Fibroblast of the conjunctiva (primary cell): ENCODE results near the gene SRSF3.
"Not testable (repeated sequence)": the region's sequence is repeated elsewhere in the genome, so short reads cannot be mapped to it uniquely, and the experiment has no call there.

Experiments used
- DNase-seq: peaks from one replicate; pipeline ENCODE4 v3.0.0-alpha.2; 2010; ENCODE audit warnings: low read depth

The SRSF3 gene

GRCh38 chr6:36594029-36594815, at the start of gene SRSF3:
TSS of gene SRSF3 (plus strand) at chr6:36594362. CDS start at chr6:36596763, 2,401 bp downstream.
- DNase-seq, result peak; percentile 97

DNA sequence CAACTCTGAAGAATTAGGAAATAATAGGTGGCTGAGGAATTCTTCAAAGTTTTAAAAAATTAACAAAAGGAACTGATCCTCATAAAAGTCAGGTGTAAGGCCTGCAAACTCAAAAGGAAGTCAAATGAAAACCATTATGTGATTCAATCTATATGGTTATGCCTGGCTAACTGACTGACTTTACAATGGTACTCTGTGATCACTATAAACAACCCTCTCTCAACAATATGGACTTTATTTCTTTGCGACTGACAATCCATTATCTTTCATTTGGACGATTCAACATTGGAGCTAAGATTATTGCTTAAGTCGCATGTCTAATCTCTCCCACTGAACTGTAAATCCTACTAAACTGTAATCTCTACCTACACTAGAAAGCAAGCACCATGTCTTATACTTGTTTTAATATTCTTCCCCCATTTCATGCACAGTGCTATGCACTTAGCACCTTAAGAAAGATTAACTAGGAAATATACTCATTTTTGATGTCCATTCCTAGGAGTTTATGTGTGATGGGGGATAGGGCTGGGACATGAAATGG, 48.3 kb upstream of the SRSF3 start:
- no peak for DNase-seq

- no peak for DNase-seq
Observed at GRCh38 chr6:36546308-36546919, 47.7 kb upstream of the SRSF3 start.

- DNase-seq, result peak; percentile 85
Observed at GRCh38 chr6:36546920-36547645, 47.1 kb upstream of the SRSF3 start, which contains the start of gene STK38. TSS of gene STK38 (minus strand) at chr6:36547479. CDS start at chr6:36540202, 7,277 bp downstream.

DNA sequence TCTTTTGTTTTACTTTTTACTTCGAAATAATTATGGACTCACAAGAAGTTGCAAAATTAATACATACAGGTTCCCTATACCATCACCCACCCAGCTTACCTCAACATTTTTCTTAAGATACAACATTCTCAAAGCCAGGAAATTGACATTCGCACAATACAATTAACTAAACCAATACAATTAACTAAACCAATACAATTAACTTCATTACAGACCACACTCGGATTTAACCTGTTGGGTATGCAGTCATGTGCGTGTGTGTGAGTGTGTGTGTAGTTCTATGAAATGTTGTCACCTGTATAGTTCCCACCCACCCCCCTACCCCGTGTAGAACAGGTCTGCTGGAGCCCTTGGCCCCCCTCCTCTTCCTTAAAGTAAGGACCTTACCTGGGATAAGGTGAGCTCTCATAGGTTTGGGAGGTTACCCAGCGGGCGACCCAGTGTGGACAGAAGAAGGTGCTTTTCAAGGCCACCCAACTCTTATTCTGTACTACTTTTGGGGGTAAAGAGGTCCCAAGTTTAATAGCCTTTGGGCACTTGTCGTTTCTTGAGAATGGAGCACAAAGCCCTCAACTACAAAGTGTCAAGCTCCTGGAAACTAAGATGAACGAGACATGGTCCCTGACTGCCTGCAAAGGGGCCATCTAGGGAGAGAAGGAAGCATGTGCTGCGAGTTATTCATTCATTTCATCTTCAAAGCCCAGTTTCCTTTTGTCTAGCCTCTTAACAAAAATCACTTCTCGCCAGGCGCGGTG, 46.3 kb upstream of the SRSF3 start:
- no peak for DNase-seq

GRCh38 chr6:36548401-36548743, 45.8 kb upstream of the SRSF3 start:
- DNase-seq, result no peak

DNA sequence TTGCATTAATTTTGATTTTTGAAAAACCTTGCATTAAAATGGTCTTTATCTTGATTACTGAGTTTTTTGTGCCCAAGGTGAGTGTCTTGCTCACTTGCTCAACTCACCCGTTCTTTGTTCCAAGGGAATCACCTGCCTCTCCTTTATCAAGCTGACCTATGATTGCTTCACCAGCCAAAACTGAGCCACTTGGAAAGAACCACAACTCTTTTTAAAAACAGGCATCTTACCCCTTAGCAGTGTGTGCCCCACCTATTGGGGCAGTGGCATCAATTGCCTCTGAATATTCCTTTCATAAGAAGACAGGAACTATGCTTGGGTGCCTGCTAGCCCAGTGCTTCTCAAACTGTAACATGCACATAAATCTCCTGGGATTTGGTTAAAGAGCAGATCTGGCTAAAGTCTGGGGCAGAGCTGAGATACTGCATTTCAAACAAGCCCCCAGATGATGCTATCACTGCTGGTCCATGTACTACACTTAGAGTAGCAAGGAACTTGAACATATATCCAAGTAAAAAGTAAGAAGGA, 43.6 kb upstream of the SRSF3 start:
- no peak for DNase-seq

GRCh38 chr6:36555750-36556252, 38.4 kb upstream of the SRSF3 start:
- no peak for DNase-seq

GRCh38 chr6:36556281-36556680, 37.9 kb upstream of the SRSF3 start:
- no peak for DNase-seq

- no peak for DNase-seq
Observed at GRCh38 chr6:36559011-36559793, 35.0 kb upstream of the SRSF3 start.

- DNase-seq, result no peak
Observed at GRCh38 chr6:36560822-36561221, 33.3 kb upstream of the SRSF3 start.

DNA sequence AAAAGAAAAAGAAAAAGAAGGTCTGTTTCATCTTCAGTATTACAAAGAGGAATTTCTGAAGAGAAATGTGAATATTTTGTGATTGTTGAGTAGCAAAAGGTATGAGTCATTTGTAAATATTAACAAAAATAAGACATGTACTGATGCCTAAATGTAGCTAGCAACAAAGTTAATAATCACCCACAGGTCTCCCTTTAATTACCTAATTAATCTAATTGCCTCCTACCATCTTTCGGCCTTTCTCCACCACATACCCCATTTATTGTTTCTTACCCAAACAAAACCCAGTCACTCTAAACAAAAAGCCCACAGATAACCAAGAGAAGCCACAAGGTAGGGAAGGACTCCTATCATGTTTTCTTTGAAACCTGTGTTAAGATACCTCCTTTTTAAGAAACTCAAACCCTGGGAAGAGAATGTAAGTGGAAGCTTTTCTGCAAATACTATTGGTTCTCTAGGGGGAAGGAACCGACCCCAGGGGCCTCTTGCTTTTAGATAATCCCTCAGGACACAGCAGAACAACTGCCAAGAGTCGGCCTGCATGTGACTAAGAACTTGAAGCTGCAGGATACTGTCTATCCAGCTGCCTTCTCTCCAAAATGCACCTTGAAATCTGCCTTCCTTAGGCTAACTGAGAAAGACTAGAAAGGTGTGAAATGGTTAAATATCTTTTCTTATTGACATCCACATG, 30.8 kb upstream of the SRSF3 start:
- DNase-seq, result no peak

- DNase-seq, result no peak
Observed at GRCh38 chr6:36563928-36564284, 30.3 kb upstream of the SRSF3 start.

DNA sequence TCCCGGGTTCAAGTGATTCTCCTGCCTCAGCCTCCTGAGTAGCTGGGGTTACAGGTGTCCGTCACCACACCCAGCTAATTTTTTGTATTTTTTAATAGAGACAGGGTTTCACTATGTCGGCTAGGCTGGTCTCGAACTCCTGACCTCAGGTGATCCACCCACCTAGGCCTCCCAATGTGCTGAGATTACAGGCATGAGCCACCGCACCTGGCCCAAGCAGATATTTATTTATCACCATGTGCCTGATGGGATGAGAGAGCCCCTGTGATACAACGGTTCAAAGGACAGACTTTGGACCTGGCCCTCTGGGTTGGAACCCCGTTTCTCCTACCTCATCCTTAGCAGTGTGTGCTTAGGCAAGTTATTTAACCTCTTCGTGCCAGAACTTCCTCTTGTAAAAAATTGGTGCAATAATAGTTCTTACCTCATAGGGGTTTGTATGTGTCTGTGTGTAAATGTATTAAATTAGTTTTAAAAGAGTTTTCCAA, 27.7 kb upstream of the SRSF3 start:
- DNase-seq, result no peak

DNA sequence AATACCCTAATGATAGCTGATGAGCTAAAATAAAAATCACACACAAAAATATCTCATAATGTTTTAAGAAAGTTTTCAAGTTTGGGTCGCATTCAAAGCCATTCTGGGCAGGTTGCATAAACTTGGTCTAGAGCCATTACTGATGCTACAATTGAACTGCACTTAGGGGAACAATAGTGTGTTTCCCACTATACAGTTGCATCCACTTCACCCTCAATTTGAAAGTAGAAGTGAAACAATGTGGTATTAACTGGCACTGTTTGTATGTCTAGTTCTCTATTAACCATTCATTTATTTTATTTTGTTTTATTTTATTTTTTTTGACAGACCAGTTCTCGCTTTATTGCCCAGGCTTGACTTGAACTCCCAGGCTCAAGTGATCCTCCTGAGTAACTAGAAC, 23.9 kb upstream of the SRSF3 start:
- no peak for DNase-seq

- no peak for DNase-seq
Observed at GRCh38 chr6:36571122-36572043, 22.8 kb upstream of the SRSF3 start.

- not testable (repeated sequence) for DNase-seq
Observed at GRCh38 chr6:36572353-36573311, 21.5 kb upstream of the SRSF3 start.

GRCh38 chr6:36574679-36575078, 19.5 kb upstream of the SRSF3 start:
- no peak for DNase-seq
